DMS53 (cell line): Measurements from ENCODE around the gene PNP.
A peak's percentile ranks its signal among the peaks of the same experiment; 100 is the strongest.
"Not testable (repeated sequence)": the region's sequence is repeated elsewhere in the genome, so short reads cannot be mapped to it uniquely, and the experiment has no call there.

ENCODE experiments used
- DNase-seq: peaks from one replicate; lab custom pipeline; 2025; lab: John Stamatoyannopoulos, UW

PNP gene

DNA sequence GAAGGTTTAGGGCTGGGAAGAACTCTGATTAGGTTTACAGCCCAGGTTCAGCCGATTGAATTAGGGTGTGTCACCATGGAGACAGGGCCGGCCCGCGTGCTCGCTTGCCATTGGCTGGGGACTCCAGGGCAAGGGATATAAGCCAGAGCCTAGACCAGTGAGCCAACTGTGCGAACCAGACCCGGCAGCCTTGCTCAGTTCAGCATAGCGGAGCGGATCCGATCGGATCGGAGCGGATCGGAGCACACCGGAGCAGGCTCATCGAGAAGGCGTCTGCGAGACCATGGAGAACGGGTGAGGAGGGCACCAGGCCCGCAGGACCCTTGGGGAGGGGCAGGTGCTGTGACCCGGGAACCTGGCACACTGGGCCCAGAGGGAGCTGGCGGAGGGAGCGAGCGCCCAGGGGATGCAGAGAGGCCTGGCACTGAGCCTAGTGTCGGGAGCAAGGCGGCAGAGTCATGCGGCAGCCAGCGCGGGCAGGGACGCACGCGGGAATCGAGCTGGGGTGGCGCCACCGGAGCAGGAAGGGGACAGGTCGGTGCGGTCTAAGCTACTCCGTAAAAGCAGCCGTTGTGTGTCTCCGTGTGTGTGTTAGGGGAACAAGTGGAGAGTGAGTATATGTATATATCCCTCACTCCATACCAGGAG is at the start of gene PNP:
TSS of gene PNP (plus strand) at position 165 of the 648 bp plus-strand sequence. CDS start at position 284, 119 bp downstream.
- DNase-seq: peak; percentile 88

GRCh38 chr14:20419419-20419818 is 49.8 kb upstream of the PNP start:
- no peak for DNase-seq

DNA sequence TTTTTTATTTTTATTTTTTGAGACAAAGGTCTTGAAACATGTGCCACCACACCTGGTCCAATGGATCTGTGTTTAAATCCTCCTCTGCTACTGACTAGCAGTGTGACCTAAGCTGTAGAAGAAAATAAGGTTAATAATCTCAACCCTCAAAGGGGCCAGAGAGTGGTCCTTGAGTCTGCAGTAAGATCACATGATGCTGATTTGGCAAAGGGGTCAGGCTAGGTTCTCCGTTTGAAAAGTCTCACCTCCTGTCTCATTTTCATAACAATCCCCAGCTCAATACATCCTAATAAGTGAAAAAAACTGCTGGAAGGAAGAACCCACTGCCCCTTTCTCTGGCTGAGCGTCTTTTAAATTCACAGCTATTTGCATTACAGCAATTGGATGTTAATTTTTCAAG is 47.9 kb upstream of the PNP start:
- DNase-seq: no peak

DNA sequence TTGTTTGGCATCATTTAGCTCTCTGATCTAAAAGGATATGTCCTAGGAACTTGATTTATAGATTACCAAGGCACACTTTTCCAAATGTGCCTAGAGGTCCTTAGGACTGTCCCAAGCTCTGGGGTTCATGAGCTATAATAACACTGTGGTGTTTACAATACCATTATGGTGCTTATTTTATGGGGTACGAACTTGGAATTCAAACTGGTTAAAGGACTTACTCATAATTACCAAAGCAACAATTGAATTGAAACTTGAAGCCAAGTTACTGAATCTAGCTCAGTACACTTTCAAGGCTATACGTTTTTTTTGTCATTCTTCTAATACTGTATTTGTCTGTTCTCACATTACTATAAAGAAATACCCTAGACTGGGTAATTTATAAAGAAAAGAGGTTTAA is 46.3 kb upstream of the PNP start:
- DNase-seq: no peak

GRCh38 chr14:20424851-20425250 is 44.4 kb upstream of the PNP start:
- DNase-seq: no peak

GRCh38 chr14:20427231-20428009 is 41.8 kb upstream of the PNP start:
- peak; percentile 53 for DNase-seq

GRCh38 chr14:20428010-20428365 is 41.2 kb upstream of the PNP start:
- no peak for DNase-seq

DNA sequence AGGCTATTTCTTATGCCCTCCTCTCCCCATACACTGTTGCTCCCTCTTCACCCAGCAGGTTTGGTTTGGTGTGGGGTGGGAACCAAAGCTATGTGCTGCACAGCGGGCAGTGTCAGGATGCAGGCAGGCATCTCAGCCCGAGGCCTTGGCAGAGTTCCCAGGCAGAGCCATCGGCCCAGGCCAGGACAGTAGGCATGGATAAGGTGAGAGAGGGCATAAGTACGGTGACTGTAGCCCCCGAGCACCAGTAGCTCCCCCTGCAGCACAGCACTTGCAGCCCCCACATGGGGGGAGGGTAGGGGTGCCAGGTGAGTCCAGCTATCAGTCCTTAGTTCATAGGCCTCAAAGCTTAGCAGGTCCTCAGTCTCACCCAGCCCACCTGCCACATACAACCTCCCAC is 40.4 kb upstream of the PNP start:
- DNase-seq: no peak

- no peak for DNase-seq
Measured at GRCh38 chr14:20429801-20430669, 39.2 kb upstream of the PNP start.

DNA sequence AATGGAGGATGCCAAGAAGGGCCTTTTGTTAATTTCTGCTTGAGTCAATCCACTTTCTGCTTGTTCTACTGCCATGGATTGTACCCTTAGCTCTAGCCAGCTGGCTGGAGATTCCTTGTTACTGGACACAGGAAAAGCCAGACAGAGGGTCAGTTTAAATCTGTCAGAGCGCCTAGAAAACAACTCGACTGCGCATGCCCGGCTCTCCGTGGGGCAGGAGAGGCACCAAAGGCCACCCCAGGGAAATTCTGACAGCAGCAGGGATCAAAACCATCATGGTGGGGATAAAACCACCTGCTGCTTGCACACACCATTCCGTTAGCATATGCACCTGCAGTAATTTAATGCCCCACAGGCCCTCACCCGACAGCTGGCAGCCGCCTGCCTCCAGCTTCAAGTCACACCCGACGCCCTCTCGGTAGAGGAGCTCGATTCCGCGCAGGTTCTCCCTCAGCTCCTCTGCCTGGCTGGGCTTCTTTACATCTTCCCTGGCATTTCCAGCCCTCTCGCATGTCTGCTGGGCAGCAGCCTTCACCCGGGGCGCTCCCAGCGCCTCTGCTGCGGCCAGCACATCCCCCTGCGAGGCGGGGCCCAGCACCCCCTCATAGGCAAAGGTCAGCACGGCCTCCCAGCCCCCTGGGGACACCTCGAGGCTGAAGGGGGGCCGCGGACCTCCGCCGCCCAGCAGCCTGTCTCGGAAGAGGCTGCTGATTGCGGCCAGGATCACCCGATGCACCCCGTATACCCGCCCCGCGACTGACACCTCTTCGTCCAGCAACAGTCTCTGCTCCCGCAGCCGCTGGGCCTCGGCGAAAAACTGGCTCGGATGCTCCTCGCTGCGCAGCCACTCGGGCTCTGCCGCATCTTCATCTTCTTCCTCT is 34.3 kb upstream of the PNP start:
- no peak for DNase-seq

GRCh38 chr14:20435582-20436362 is 33.4 kb upstream of the PNP start, which contains the start of gene KLHL33:
Gene KLHL33 (minus strand): TSS chr14:20436166. CDS start chr14:20435811, 355 bp downstream.
- DNase-seq: no peak

DNA sequence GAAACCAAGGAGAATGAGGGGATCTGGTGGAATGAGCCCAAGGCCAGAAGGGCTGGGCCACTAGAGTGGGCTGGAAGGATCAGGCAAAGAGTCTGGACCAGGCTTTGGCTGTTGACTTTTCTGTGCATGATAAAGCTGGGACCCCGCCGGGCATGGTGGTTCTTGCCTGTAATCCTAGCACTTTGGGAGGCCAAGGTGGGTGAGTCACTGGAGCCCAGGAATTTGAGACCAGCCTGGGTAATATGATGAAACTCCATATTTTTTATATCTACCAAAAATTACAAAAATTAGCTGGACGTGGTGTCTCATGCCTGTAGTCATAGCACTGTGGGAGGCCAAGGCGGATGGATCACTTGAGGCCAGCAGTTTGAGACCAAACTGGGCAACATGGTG is 32.8 kb upstream of the PNP start:
- DNase-seq: no peak

GRCh38 chr14:20438664-20439063 is 30.5 kb upstream of the PNP start:
- DNase-seq: no peak

- DNase-seq: no peak
Measured at GRCh38 chr14:20440465-20440864, 28.7 kb upstream of the PNP start.

DNA sequence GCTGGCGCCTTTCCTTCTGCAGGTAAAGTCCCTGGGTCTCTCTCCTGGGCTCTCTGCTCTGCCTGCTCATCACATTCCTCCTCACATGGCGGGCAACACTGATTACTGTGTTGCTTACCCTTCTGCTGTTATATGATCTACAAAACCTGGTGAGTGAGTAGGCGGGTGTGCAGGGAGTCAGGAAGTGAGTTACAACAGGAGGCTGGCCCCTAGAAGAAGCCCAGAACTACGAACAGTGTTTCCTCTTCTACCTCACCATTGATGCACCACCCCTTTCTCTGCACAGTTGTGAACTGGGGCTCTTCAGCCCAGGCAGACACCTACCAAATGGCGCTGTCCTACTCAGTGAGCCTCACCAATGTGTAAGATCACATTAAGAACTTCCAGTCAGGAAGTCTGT is 28.3 kb upstream of the PNP start:
- no peak for DNase-seq

- DNase-seq: no peak
Measured at GRCh38 chr14:20441461-20441860, 27.7 kb upstream of the PNP start.

GRCh38 chr14:20443650-20444049 is 25.6 kb upstream of the PNP start:
- not testable (repeated sequence) for DNase-seq

DNA sequence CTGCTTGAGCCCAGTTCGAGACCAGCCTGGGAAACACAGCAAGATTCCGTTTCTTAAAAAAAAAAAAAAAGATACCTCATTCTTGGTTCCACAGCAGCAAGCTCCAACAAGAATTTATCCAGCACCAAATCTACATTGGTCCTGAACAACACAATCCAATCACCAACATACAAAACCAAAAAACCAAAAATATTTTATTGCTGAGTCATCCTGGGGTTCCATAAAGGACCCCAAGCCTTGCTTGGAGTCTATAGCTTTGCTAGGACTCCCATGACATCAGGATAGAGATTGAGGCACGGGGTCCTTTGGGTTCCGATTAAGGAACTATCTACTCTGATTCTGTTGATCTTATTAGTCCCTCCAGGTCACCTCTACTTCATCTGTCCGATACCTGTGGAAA is 22.3 kb upstream of the PNP start:
- no peak for DNase-seq

DNA sequence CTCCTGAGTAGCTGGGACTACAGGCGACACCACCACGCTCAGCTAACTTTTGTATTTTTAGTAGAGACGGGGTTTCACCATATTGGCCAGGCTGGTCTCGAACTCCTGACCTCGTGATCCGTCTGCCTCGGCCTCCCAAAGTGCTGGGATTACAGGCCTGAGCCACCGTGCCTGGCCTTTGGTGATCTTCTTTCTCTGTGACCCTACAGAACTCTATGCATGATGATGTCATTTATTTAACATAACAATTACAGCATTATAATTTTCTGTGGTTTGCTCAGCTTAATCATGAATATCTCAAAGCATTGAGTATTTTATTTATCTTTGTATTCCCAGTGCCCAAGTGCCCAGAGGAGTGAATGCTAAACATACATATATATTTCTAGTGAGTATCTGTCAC is 16.4 kb upstream of the PNP start:
- not testable (repeated sequence) for DNase-seq

- DNase-seq: peak; percentile 95
Measured at GRCh38 chr14:20454516-20455354, 14.5 kb upstream of the PNP start, which contains the start of the genes APEX1 and OSGEP. Gene APEX1 (plus strand): TSS chr14:20455226. CDS start chr14:20455646, 420 bp downstream. Gene OSGEP (minus strand): TSS chr14:20454812. CDS start chr14:20454683, 129 bp downstream.
